HEK293 (cell line): ENCODE data around the gene DEPDC5.

Source experiments
- CTCF ChIA-PET: fragments of 350-600 bp; formaldehyde crosslinking; extraction: SDS; loops from one replicate; lab custom pipeline; 2021; ENCODE audit warnings: antibody characterized with exemption; lab: Yijun Ruan, JAX
- POLR2A ChIA-PET: fragments of 300-600 bp; formaldehyde crosslinking; extraction: SDS; loops from one replicate; lab custom pipeline; 2020; ENCODE audit warnings: antibody characterized with exemption, inconsistent platforms; lab: Yijun Ruan, JAX
- H3K27ac ChIP-seq: fragments of 200-500 bp; sonication (Bioruptor generic); 2 replicates; pipeline ENCODE4 v1.5.1; 2014; ENCODE audit warnings: low read depth, low read length, control low read depth, inconsistent platforms; ENCODE audit errors: extremely low read depth
- H3K36me3 ChIP-seq, 2 experiments: fragments of 200-500 bp in 1 of 2; sonication (Bioruptor generic) in 1 of 2; 1 replicate in 1 of 2; 2 replicates in 1 of 2; pipeline ENCODE4 v1.5.1; 2014 to 2017; ENCODE audit warnings: inconsistent platforms in 2 of 2, low read length in 2 of 2; ENCODE audit not compliant: control insufficient read depth in 2 of 2, insufficient read depth in 1 of 2
- H3K4me1 ChIP-seq: fragments of 200-500 bp; sonication (Bioruptor generic); 2 replicates; pipeline ENCODE4 v1.5.1; 2014; ENCODE audit warnings: mild to moderate bottlenecking, low read length, inconsistent platforms; ENCODE audit not compliant: control insufficient read depth, insufficient read depth
- H3K4me3 ChIP-seq: 2 replicates; pipeline ENCODE4 v1.5.1; 2011; ENCODE audit warnings: low read depth, mild to moderate bottlenecking, control low read depth, low read length, moderate library complexity
- H3K9me3 ChIP-seq: fragments of 200-500 bp; sonication (Bioruptor generic); 2 replicates; pipeline ENCODE4 v1.5.1; 2014; ENCODE audit warnings: low read depth, low read length, inconsistent platforms; ENCODE audit not compliant: control insufficient read depth, insufficient read depth
- BCL11A ChIP-seq: fragments of 450-650 bp; formaldehyde crosslinking; IDR thresholded peaks from 2 replicates; pipeline ENCODE4 v1.5.1; 2016; ENCODE audit warnings: low read depth, missing biosample characterization, missing genetic modification characterization
- CTCF ChIP-seq: fragments of 450-650 bp; formaldehyde crosslinking; IDR thresholded peaks from 2 replicates; pipeline ENCODE4 v1.5.1; 2016; ENCODE audit warnings: missing biosample characterization, missing genetic modification characterization
- HOXC10 ChIP-seq: sonication (generic); formaldehyde crosslinking; IDR thresholded peaks from 2 replicates; pipeline ENCODE4 v1.8.1; 2023; ENCODE audit warnings: mild to moderate bottlenecking, missing genetic modification reagents
- KLF16 ChIP-seq: fragments of 450-650 bp; formaldehyde crosslinking; IDR thresholded peaks from 2 replicates; pipeline ENCODE4 v1.5.1; 2017; ENCODE audit warnings: missing biosample characterization, missing genetic modification characterization
- MEIS1 ChIP-seq: sonication (generic); formaldehyde crosslinking; IDR thresholded peaks from 2 replicates; pipeline ENCODE4 v1.8.1; 2022; ENCODE audit warnings: missing genetic modification reagents, mild to moderate bottlenecking, borderline replicate concordance
- PRDM1 ChIP-seq: fragments of 450-650 bp; formaldehyde crosslinking; IDR thresholded peaks from 2 replicates; pipeline ENCODE4; 2016; ENCODE audit warnings: missing biosample characterization, missing genetic modification characterization
- PRDM10 ChIP-seq: fragments of 450-650 bp; formaldehyde crosslinking; IDR thresholded peaks from 2 replicates; pipeline ENCODE4 v1.5.1; 2016; ENCODE audit warnings: missing biosample characterization, missing genetic modification characterization
- PRDM6 ChIP-seq: fragments of 450-650 bp; formaldehyde crosslinking; IDR thresholded peaks from 2 replicates; pipeline ENCODE4 v1.5.1; 2017; ENCODE audit warnings: missing biosample characterization, missing genetic modification characterization
- TRIM28 ChIP-seq: IDR thresholded peaks from 2 replicates; pipeline ENCODE4 v1.6.1; 2011; ENCODE audit warnings: low read length, control low read depth, borderline replicate concordance
- ZEB2 ChIP-seq: fragments of 450-650 bp; formaldehyde crosslinking; IDR thresholded peaks from 2 replicates; pipeline ENCODE4 v1.5.1; 2016; ENCODE audit warnings: missing biosample characterization, missing genetic modification characterization
- ZNF311 ChIP-seq: fragments of 450-650 bp; formaldehyde crosslinking; IDR thresholded peaks from 2 replicates; pipeline ENCODE4 v1.5.1; 2017; ENCODE audit warnings: missing biosample characterization, missing genetic modification characterization, borderline replicate concordance
- ZNF404 ChIP-seq: fragments of 450-650 bp; formaldehyde crosslinking; IDR thresholded peaks from 2 replicates; pipeline ENCODE4 v1.5.1; 2017; ENCODE audit warnings: missing biosample characterization, missing genetic modification characterization
- ZNF514 ChIP-seq: fragments of 450-650 bp; formaldehyde crosslinking; IDR thresholded peaks from 2 replicates; pipeline ENCODE4 v1.5.1; 2016; ENCODE audit warnings: missing biosample characterization, missing genetic modification characterization
- ZNF549 ChIP-seq: fragments of 450-650 bp; IDR thresholded peaks from 2 replicates; pipeline ENCODE4 v1.5.1; 2018; ENCODE audit warnings: missing biosample characterization, missing genetic modification characterization, mild to moderate bottlenecking, inconsistent platforms, moderate library complexity
- ZNF645 ChIP-seq: fragments of 450-650 bp; formaldehyde crosslinking; IDR thresholded peaks from 2 replicates; pipeline ENCODE4; 2016; ENCODE audit warnings: missing biosample characterization, missing genetic modification characterization
- ZSCAN16 ChIP-seq: fragments of 450-650 bp; formaldehyde crosslinking; IDR thresholded peaks from 2 replicates; pipeline ENCODE4 v1.5.1; 2016; ENCODE audit warnings: missing biosample characterization, missing genetic modification characterization
- TF ChIP-seq, protein P1 (sequence below): fragments of 450-650 bp; formaldehyde crosslinking; IDR thresholded peaks from 2 replicates; pipeline ENCODE4 v1.5.1; 2016; ENCODE audit warnings: missing biosample characterization, missing genetic modification characterization
- TF ChIP-seq, protein P2 (sequence below): fragments of 450-650 bp; formaldehyde crosslinking; IDR thresholded peaks from 2 replicates; pipeline ENCODE4 v1.5.1; 2016; ENCODE audit warnings: missing biosample characterization, missing genetic modification characterization

Gene DEPDC5

GRCh38 chr22:31895411-31896123 is 141.7 kb downstream of the DEPDC5 start:
- TF ChIP-seq ZSCAN16 (tag by site-specific recombination) (no peak), MEIS1 (CRISPR knock-in tag) (no peak), ZNF311 (no peak), TRIM28 (no peak), ZNF645 (no peak), PRDM10 (tag by site-specific recombination) (no peak), ZNF549 (no peak), ZNF404 (tag by site-specific recombination) (no peak), HOXC10 (no peak), CTCF (tag by site-specific recombination) (no peak), PRDM1 (no peak), PRDM6 (tag by site-specific recombination) (no peak), BCL11A (no peak)
- Histone ChIP-seq H3K36me3 (peaks cover 5 to 34% of the 10 kb centered on the region in 2 experiments; a peak in 2 of 3 replicates), H3K27ac (no peak overlapping the region), H3K4me3 (no peak overlapping the region), H3K9me3 (no peaks in the 10 kb centered on the region), H3K4me1 (no peaks in the 10 kb centered on the region; the same call in 1 of the 2 replicates)
- POLR2A ChIA-PET: no interaction called here
- CTCF ChIA-PET: interaction anchor here (0.5 to 0.9 kb wide), 2 partner anchors 24 to 67 kb away, joined by 3 to 6 read pairs; no protein-coding TSS in a partner anchor

DNA sequence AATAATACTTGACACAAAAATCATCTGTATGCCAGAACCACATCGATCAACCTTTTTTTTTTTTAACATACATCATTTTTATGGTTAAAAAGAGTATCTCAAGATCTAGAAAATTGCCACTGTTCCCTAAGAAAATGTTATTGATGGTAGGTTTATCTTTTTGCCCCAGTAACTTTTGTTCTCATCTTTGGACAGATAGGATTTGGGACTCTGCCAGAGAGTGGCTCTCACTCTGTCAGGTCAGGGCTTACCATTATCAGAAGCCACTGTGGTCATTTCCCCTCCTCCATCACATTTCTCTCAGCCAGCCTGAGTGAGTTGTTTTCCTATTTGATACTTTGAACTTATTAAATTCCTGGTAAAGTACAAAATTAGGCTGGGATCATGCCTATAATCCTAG is 142.7 kb downstream of the DEPDC5 start:
- Histone ChIP-seq H3K4me1 (peaks cover 3% of the 10 kb centered on the region; the same call in 1 of the 2 replicates), H3K36me3 (peaks cover 5 to 34% of the 10 kb centered on the region in 2 experiments; a peak in 2 of 3 replicates), H3K4me3 (no peak overlapping the region), H3K9me3 (no peaks in the 10 kb centered on the region), H3K27ac (no peak overlapping the region)
- CTCF ChIA-PET: interaction anchor here (0.5 kb wide), 1 partner anchor 66 kb away, joined by 6 read pairs; no protein-coding TSS in a partner anchor
- TF ChIP-seq, protein P1, sequence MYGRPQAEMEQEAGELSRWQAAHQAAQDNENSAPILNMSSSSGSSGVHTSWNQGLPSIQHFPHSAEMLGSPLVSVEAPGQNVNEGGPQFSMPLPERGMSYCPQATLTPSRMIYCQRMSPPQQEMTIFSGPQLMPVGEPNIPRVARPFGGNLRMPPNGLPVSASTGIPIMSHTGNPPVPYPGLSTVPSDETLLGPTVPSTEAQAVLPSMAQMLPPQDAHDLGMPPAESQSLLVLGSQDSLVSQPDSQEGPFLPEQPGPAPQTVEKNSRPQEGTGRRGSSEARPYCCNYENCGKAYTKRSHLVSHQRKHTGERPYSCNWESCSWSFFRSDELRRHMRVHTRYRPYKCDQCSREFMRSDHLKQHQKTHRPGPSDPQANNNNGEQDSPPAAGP (tag by site-specific recombination): no peak
- TF ChIP-seq ZEB2 (tag by site-specific recombination) (no peak), KLF16 (tag by site-specific recombination) (no peak), ZNF514 (tag by site-specific recombination) (no peak)
- TF ChIP-seq, protein P2, sequence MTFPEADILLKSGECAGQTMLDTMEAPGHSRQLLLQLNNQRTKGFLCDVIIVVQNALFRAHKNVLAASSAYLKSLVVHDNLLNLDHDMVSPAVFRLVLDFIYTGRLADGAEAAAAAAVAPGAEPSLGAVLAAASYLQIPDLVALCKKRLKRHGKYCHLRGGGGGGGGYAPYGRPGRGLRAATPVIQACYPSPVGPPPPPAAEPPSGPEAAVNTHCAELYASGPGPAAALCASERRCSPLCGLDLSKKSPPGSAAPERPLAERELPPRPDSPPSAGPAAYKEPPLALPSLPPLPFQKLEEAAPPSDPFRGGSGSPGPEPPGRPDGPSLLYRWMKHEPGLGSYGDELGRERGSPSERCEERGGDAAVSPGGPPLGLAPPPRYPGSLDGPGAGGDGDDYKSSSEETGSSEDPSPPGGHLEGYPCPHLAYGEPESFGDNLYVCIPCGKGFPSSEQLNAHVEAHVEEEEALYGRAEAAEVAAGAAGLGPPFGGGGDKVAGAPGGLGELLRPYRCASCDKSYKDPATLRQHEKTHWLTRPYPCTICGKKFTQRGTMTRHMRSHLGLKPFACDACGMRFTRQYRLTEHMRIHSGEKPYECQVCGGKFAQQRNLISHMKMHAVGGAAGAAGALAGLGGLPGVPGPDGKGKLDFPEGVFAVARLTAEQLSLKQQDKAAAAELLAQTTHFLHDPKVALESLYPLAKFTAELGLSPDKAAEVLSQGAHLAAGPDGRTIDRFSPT (tag by site-specific recombination): no peak
- POLR2A ChIA-PET: no interaction called here
